ENCODE measurements around the gene PCLO. TPM values are rescaled to one million over a fixed set of nuclear protein-coding genes. Genes with fewer than 3 reads are reported as not detected.

Gene PCLO
- total RNA-seq, 2 donors from 2014 or later: 3.2 to 4.2 TPM

DNA sequence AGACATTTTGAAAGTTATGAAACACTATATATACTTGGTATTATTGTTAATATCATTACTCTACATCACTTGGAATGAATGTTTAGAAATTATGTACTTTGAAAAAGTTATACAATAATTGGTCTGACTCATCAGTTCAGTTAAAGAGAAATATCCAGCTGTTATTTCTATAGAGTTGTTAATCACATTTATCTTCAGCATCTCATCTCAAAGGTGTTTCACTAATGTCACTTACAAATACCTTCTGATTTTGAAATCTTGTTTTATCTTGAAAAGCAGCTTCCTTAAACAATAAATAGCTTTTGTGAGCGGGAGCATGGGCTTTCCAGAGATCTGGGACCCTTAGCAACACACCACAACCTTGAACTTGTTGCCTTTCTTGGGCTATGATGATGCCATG lies 205.2 kb downstream of the PCLO start:
- no peaks in the 10 kb centered on the region for H3K27me3 Mint-ChIP-seq (ENCODE audit: insufficient read depth)
- DNase-seq: no peak

DNA sequence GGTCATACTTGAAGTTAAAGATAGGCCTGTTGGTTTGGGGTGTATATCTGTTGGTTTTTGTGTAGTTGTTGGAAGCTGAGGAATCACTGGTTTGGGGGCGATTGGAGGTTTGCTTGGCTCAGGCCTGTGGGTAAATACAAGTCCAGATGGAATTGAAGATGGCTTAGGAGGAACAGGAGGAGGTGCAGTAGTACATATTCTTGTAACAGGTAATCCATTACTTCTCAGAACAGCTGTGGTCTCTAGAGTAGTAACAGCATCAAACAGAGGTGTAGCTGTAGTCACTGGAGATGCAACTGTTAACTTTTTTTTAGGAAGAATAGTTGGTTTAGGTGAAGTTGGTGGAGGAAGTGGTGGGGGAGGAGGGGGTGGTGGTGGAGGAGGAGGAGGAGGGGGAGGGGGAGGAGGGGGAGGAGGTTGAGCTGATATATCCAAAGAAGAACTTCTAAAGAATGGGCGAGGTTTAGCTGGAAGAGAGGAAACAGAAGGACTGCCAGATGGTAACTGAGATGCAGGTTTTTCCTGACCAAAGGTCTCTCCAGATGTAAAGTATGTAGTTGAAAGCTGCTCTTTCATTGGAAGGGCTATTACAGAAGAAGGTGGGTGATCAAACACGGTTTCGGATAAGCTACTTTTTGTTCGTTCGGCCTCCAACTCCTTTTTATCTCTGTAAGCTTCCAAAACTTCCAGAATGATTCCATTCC lies 209.2 kb downstream of the PCLO start:
- Histone ChIP-seq H3K4me1 (ENCODE audit: control insufficient read depth, insufficient read depth, low read length) (no peaks in the 10 kb centered on the region), H3K36me3 (ENCODE audit: control insufficient read depth, insufficient read depth, low read length) (no peaks in the 10 kb centered on the region), H3K9ac (ENCODE audit: extremely low read depth, low read length, poor library complexity, severe bottlenecking) (no peak overlapping the region), H3K27me3 (ENCODE audit: control insufficient read depth, insufficient read depth, low read length, poor library complexity, severe bottlenecking) (no peaks in the 10 kb centered on the region), H3K9me3 (ENCODE audit: control insufficient read depth, low read length) (no peaks in the 10 kb centered on the region), H3K27ac (ENCODE audit: low read depth, low read length) (no peak overlapping the region), H3K4me3 (ENCODE audit: low read length) (no peak overlapping the region)
- Mint-ChIP-seq H3K4me1 (no peaks in the 10 kb centered on the region), H3K36me3 (ENCODE audit: low read depth) (no peaks in the 10 kb centered on the region), H3K27ac (no peak overlapping the region), H3K4me3 (no peak overlapping the region), H3K9me3 (no peaks in the 10 kb centered on the region), H3K27me3 (ENCODE audit: insufficient read depth) (no peaks in the 10 kb centered on the region)
- DNase-seq: no peak
- TF ChIP-seq, protein P1, sequence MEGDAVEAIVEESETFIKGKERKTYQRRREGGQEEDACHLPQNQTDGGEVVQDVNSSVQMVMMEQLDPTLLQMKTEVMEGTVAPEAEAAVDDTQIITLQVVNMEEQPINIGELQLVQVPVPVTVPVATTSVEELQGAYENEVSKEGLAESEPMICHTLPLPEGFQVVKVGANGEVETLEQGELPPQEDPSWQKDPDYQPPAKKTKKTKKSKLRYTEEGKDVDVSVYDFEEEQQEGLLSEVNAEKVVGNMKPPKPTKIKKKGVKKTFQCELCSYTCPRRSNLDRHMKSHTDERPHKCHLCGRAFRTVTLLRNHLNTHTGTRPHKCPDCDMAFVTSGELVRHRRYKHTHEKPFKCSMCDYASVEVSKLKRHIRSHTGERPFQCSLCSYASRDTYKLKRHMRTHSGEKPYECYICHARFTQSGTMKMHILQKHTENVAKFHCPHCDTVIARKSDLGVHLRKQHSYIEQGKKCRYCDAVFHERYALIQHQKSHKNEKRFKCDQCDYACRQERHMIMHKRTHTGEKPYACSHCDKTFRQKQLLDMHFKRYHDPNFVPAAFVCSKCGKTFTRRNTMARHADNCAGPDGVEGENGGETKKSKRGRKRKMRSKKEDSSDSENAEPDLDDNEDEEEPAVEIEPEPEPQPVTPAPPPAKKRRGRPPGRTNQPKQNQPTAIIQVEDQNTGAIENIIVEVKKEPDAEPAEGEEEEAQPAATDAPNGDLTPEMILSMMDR (conservative IDR thresholded peaks at IDR 0.05): no peak
- 93 to 94% methylated on average over 6 of the region's 6 CpGs for WGBS, 2 experiments (ENCODE audit: insufficient coverage in 1 of 2, insufficient read length in 1 of 2)

More for the DNA sequence above, 205.2 kb downstream of the PCLO start:
- TF ChIP-seq, protein P1 (conservative IDR thresholded peaks at IDR 0.05): no peak
- Mint-ChIP-seq H3K4me1 (no peaks in the 10 kb centered on the region), H3K27ac (no peak overlapping the region), H3K9me3 (no peaks in the 10 kb centered on the region), H3K4me3 (no peak overlapping the region), H3K36me3 (ENCODE audit: low read depth) (no peaks in the 10 kb centered on the region)
- Histone ChIP-seq H3K27me3 (ENCODE audit: control insufficient read depth, insufficient read depth, low read length, poor library complexity, severe bottlenecking) (no peaks in the 10 kb centered on the region), H3K9me3 (ENCODE audit: control insufficient read depth, low read length) (no peaks in the 10 kb centered on the region), H3K36me3 (ENCODE audit: control insufficient read depth, insufficient read depth, low read length) (no peaks in the 10 kb centered on the region), H3K27ac (ENCODE audit: low read depth, low read length) (no peak overlapping the region), H3K4me1 (ENCODE audit: control insufficient read depth, insufficient read depth, low read length) (no peaks in the 10 kb centered on the region), H3K9ac (ENCODE audit: extremely low read depth, low read length, poor library complexity, severe bottlenecking) (no peak overlapping the region), H3K4me3 (ENCODE audit: low read length) (no peak overlapping the region)
- 81% methylated on average over 1 of the region's 1 CpG; no CpG with 5 or more reads in 1 of the 2 experiments for WGBS, 2 experiments (ENCODE audit: insufficient coverage in 1 of 2, insufficient read length in 1 of 2)

DNA sequence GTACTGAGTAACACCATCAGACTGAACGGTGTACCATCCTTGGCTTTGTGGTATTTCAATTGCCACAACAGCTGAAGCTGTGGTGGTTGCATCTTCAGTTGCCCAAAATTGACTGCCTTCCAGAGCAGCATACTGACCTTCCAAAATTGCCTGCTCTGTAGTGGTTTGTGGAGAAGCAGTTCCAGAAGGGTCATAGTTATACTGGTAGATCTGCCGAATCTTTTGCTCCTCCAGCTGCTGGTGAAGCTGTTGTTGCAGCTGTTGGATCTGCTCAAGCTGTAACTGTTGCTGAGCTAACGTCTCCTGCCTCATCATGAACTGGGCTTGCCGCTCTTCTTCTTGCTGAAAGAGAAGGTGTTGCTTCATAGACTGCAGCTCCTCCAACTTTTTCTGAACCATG lies 212.2 kb downstream of the PCLO start:
- H3K9ac ChIP-seq (ENCODE audit: extremely low read depth, low read length, poor library complexity, severe bottlenecking): no peak overlapping the region
- H3K4me3 Mint-ChIP-seq: no peak overlapping the region
- H3K9me3 ChIP-seq (ENCODE audit: control insufficient read depth, low read length): no peaks in the 10 kb centered on the region
- TF ChIP-seq, protein P1 (conservative IDR thresholded peaks at IDR 0.05): no peak
- H3K27me3 ChIP-seq (ENCODE audit: control insufficient read depth, insufficient read depth, low read length, poor library complexity, severe bottlenecking): no peaks in the 10 kb centered on the region
- H3K4me1 ChIP-seq (ENCODE audit: control insufficient read depth, insufficient read depth, low read length): no peaks in the 10 kb centered on the region
- no peaks in the 10 kb centered on the region for H3K4me1 Mint-ChIP-seq
- WGBS, 2 experiments (ENCODE audit: insufficient coverage in 1 of 2, insufficient read length in 1 of 2): 91% methylated on average over 4 of the region's 4 CpGs
- H3K4me3 ChIP-seq (ENCODE audit: low read length): no peak overlapping the region
- no peak overlapping the region for H3K27ac Mint-ChIP-seq
- H3K27ac ChIP-seq (ENCODE audit: low read depth, low read length): no peak overlapping the region
- H3K36me3 Mint-ChIP-seq (ENCODE audit: low read depth): no peaks in the 10 kb centered on the region
- H3K27me3 Mint-ChIP-seq (ENCODE audit: insufficient read depth): no peaks in the 10 kb centered on the region
- no peaks in the 10 kb centered on the region for H3K9me3 Mint-ChIP-seq
- DNase-seq: no peak
- no peaks in the 10 kb centered on the region for H3K36me3 ChIP-seq (ENCODE audit: control insufficient read depth, insufficient read depth, low read length)
